AG10803 (cell line): ENCODE data around the gene RAMP1.

Source experiments
- DNase-seq: peaks from one replicate; pipeline ENCODE4 v3.0.0; 2010; ENCODE audit warnings: low read depth
- H3K4me3 ChIP-seq: 2 replicates; pipeline ENCODE4 v1.5.1; 2011; ENCODE audit warnings: mild to moderate bottlenecking, low read length, control low read depth
- CTCF ChIP-seq: conservative IDR thresholded peaks from 2 replicates; pipeline ENCODE4 v1.5.1; 2011; ENCODE audit warnings: mild to moderate bottlenecking, low read length, control low read depth, inconsistent platforms

RAMP1 gene

GRCh38 chr2:237857791-237858190 is 1.6 kb upstream of the RAMP1 start:
- DNase-seq, result no peak
- H3K4me3 ChIP-seq, result no peak overlapping the region
- TF ChIP-seq CTCF, result no peak

GRCh38 chr2:237858294-237859081 is 935 bp upstream of the RAMP1 start:
- peak; percentile 97 for TF ChIP-seq CTCF
- no peak overlapping the region for H3K4me3 ChIP-seq
- DNase-seq, result peak; percentile 89

- no peak for DNase-seq
- TF ChIP-seq CTCF, result no peak
- H3K4me3 ChIP-seq, result no peak overlapping the region; the same call in 1 of the 2 replicates
Measured at GRCh38 chr2:237859082-237859433, 365 bp upstream of the RAMP1 start.

GRCh38 chr2:237860273-237860935 is 981 bp downstream of the RAMP1 start:
- DNase-seq, result no peak
- TF ChIP-seq CTCF, result no peak
- no peak overlapping the region; the same call in 1 of the 2 replicates for H3K4me3 ChIP-seq

- H3K4me3 ChIP-seq, result no peak overlapping the region
- no peak for TF ChIP-seq CTCF
- DNase-seq, result peak; percentile 44
Measured at GRCh38 chr2:237861875-237862527, 2.6 kb downstream of the RAMP1 start.

- no peak for DNase-seq
- no peak overlapping the region for H3K4me3 ChIP-seq
- TF ChIP-seq CTCF, result no peak
Measured at GRCh38 chr2:237862528-237862895, 3.1 kb downstream of the RAMP1 start.

- DNase-seq, result no peak
- TF ChIP-seq CTCF, result no peak
- H3K4me3 ChIP-seq, result no peak overlapping the region
Measured at GRCh38 chr2:237863102-237863511, 3.7 kb downstream of the RAMP1 start.
